ELF-1 (cell line): ENCODE measurements around the gene C19orf85.
A peak's percentile ranks its signal among the peaks of the same experiment; 100 is the strongest.
"Not testable (repeated sequence)": the region's sequence is repeated elsewhere in the genome, so short reads cannot be mapped to it uniquely, and the experiment has no call there.

Source experiments
- DNase-seq: peaks from one replicate; pipeline ENCODE4 v3.0.0-alpha.2; 2016; ENCODE audit warnings: low read depth, low spot score

The C19orf85 gene

GRCh38 chr19:55441319-55441691 lies 23.2 kb downstream of the C19orf85 start:
- no peak for DNase-seq

DNA sequence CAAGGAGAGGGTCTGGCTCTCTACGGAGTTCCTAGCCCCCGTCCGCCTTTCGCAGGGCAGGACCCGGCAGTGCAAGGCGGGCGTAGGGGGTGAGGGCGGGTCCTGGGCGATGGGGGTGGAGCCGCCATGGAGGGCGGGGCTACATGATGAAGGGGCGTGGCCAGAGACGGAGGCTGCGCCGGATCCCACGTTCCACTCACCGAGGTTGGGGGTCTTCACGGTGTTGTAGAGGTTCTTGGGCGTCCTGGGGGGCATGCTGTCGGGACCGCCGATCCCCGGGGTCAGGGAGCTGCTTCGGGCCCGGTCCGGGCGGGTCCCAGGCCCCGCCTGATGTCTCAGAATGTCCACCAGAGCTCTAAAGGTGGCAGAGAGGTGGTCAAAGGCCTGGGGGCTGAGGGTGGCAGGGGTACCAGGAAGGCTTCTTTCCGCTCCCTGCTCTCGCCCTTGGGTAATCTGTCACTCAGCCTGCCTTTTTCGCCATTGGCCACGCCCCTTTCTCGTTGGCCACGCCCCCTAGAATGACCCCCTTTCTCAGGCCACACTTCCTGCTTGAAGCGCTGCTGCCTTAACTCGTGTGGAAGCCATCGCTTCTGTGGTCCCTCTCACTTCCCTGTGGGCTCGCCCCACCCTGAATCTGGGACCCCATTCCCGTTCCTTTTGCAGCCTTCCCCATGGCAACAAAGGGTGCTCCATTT lies 24.0 kb downstream of the C19orf85 start:
- peak; percentile 84 for DNase-seq

- no peak for DNase-seq
Observed at GRCh38 chr19:55439052-55439451, 25.5 kb downstream of the C19orf85 start.

DNA sequence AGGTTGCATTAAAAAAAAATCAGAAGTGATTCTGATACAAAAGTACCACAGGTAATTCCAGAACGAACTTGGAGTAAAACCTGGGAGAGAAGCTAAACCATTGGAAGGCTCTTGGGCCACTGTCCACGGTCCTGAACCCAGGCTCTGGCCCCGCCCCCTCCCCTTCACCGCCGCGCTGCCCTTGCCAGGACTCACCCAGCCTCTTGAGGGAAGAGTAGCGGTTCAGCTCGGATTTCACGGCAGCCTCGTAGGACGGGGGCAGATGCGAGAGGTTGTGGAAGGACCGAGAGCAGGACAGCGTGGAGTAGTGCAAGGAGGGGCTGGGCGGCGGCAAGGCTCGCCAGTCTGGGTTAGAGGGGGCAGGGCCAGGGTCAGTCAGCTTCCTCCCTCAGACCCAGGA lies 27.1 kb downstream of the C19orf85 start:
- peak; percentile 90 for DNase-seq

GRCh38 chr19:55436847-55437246 lies 27.7 kb downstream of the C19orf85 start:
- no peak for DNase-seq

- no peak for DNase-seq
Observed at GRCh38 chr19:55435020-55435419, 29.5 kb downstream of the C19orf85 start.

DNA sequence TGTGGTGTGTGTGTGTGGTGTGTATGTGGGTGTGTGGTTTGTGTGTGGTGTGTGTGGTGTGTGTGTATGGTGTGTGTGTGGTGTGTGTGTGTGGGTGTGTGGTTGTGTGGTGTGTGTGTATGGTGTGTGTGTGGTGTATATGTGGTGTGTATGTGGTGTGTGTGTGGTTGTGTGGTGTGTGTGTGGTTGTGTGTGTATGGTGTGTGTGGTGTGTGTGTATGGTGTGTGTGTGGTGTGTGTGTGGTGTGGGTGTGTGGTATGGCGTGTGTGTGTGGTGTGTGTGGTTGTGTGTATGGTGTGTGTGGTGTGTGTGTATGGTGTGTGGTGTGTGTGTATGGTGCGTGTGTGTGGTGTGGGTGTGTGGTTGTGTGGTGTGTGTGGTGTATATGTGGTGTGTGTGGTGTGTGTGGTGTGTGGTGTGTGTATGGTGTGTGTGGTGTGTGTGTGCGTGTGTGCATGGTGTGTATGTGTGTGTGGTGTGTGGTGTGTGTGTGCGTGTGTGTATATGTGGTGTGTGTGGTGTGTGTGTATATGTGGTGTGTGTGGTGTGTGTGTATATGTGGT lies 30.1 kb downstream of the C19orf85 start:
- DNase-seq, result no peak

- DNase-seq, result no peak
Observed at GRCh38 chr19:55433292-55433691, 31.3 kb downstream of the C19orf85 start.

- peak; percentile 20 for DNase-seq
Observed at GRCh38 chr19:55432241-55432959, 32.2 kb downstream of the C19orf85 start.

DNA sequence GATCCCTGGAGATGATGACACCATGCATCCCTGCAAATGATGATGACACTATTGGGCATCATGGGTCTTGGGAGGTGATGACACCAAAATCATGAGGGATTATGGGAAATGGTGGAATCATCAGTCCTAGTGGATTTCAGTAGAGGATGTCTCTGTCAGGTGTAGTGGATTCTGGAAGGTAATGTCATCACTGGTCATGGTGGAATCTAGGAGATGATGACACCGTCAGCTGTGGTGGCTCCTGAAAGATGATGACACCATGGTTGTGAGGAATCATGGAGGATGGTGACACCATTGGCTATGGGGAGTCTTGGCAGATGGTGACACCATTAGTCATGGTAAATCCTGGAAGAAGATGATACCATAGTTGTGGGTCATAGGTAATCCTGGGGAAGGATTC lies 33.4 kb downstream of the C19orf85 start:
- DNase-seq, result no peak

DNA sequence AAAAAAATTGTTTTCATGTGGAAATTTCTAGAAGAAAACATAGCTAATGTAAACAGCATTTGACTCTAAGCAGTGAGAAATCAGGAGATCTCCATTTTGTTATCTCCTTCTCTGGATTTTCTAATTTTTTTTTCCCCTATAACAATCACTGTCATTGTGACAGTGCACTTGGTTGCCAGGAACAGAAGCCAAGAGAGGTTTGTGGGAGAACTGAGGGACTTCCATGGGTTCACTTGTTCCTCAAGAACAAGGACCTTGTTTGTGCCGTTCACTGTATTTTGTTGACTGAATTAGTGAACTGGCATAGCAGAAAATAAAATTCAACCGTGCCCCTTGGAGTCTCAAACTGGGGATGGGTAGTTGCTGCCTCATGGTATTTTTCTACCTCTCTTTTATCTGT lies 38.5 kb downstream of the C19orf85 start:
- no peak for DNase-seq

DNA sequence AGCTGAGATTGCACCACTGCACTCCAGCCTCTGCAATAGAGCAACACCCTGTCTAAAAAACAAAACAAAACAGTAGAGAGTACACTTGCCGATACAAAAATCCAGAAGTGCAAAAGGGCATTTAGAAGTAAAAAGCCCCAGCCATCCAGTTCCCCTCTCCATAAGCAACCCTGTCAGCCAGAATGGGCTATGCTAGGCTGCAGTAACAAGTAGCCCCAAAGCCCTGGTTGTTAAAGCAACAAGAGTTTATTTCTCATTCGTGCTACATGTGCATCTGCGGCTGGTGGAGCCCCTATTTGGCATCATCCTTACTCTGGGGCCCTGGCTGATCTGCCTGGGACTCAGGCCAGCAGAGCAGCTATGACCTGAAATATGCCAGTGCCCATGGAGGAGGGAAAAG lies 40.0 kb downstream of the C19orf85 start:
- DNase-seq, result no peak

DNA sequence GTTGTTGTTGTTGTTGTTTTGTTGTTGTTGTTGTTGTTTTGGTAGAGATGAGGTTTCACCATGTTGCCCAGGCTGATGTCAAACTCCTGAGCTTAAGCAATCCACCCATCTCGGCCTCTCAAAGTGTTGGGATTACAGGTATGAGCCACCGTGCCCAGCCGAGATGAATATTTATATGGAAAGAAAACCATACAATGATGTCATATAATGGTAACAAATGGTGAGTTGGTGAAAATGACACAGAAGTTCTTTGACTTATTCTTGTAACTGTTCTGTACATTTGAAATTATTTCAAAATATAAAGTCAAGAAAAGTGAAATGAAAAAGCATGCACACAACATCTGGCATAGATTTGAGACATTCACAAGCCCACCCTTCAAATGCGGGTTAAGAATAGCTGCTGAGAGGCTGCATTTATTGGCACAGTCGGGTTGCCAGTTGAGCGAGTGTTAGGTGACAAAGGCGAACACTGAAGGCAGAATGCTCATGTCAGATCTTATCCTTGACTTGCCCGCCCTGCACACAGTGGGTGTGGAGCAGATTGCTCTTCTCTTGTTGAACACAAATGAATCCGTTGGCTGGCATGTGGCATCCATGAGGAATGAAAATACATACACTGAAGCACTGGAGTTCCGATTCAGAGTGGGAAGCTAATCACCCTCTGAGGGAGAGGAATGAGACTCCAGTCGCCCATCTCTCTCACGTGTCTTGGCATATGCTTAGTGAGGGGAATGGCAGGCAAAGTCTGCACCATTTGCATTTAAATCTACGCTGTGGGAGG lies 41.1 kb downstream of the C19orf85 start:
- DNase-seq, result no peak

GRCh38 chr19:55421281-55421680 lies 43.3 kb downstream of the C19orf85 start:
- not testable (repeated sequence) for DNase-seq

GRCh38 chr19:55419624-55420236 lies 44.8 kb downstream of the C19orf85 start:
- DNase-seq, result no peak

- no peak for DNase-seq
Observed at GRCh38 chr19:55419103-55419502, 45.4 kb downstream of the C19orf85 start.

GRCh38 chr19:55418185-55418584 lies 46.4 kb downstream of the C19orf85 start:
- DNase-seq, result peak; percentile 83
